ENCODE measurements around the gene ZDHHC14. TPM values are rescaled to one million over a fixed set of nuclear protein-coding genes. Genes with fewer than 3 reads are reported as not detected.

The ZDHHC14 gene
- total and polyA plus RNA-seq, 2 of the 8 experiments (the other 6 are each of a cell fraction or from before 2014, with no cell fraction given), result 2.9 to 5.3 TPM

GRCh38 chr6:157534977-157535339, 154.0 kb downstream of the ZDHHC14 start:
- peak overlapping the region in 1 of 4 experiments; percentile 31; a peak in 2 of 7 replicates for H3K9ac ChIP-seq (replicated peaks in 1 of 4; ENCODE audit: extremely low read depth in 1 of 4, low read depth in 3 of 4, low read length in 3 of 4)
- H4K20me1 ChIP-seq (replicated peaks in 1 of 2; ENCODE audit: control insufficient read depth in 1 of 2, insufficient read depth in 2 of 2, low read length in 2 of 2), result no peaks in the 10 kb centered on the region
- H3K27ac ChIP-seq (ENCODE audit: low read depth, low read length), result no peak overlapping the region
- no peaks in the 10 kb centered on the region for H3K23me2 ChIP-seq (ENCODE audit: low read depth, low read length)
- H2BK5ac ChIP-seq (ENCODE audit: low read depth, low read length), result no peak overlapping the region
- H2BK120ac ChIP-seq (replicated peaks; ENCODE audit: low read depth, low read length), result peak overlapping the region; percentile 52
- H3K79me2 ChIP-seq (ENCODE audit: control insufficient read depth in 1 of 2, insufficient read depth in 2 of 2, low read length in 2 of 2), result no peaks in the 10 kb centered on the region
- H3K23ac ChIP-seq (ENCODE audit: insufficient read length), result no peak overlapping the region
- peak overlapping the region; percentile 34 to 50 for H3K4me2 ChIP-seq (ENCODE audit: insufficient read depth in 1 of 2, low read depth in 2 of 2, low read length in 2 of 2)
- no peak overlapping the region for H4K5ac ChIP-seq (ENCODE audit: insufficient read length, low read depth, low read length)
- H3K4me1 ChIP-seq (replicated peaks in 1 of 4; ENCODE audit: control insufficient read depth in 3 of 4, insufficient read depth in 4 of 4, low read length in 3 of 4), result peaks cover 11 to 31% (median 23%) of the 10 kb centered on the region in 4 experiments
- H3K56ac ChIP-seq (replicated peaks; ENCODE audit: insufficient read length, low read depth, low read length), result no peak overlapping the region
- FAIRE-seq (no peak), DNase-seq (ENCODE audit: low read depth in 1 of 2, low spot score in 2 of 2) (no peak)
- no peak for TF ChIP-seq GTF2F1 (IDR thresholded peaks at IDR 0.05; ENCODE audit: borderline replicate concordance, low read depth, low read length)
- peak; percentile 11 for TF ChIP-seq ASH2L (IDR thresholded peaks at IDR 0.05; ENCODE audit: low read length)
- no peak for TF ChIP-seq RNF2 (IDR thresholded peaks at IDR 0.05; ENCODE audit: borderline replicate concordance, low read depth, low read length, missing control alignments, poor library complexity, severe bottlenecking)
- no peaks in the 10 kb centered on the region for H3K36me3 ChIP-seq (ENCODE audit: control insufficient read depth in 2 of 4, insufficient read depth in 4 of 4, low read length in 3 of 4)
- H4K8ac ChIP-seq (ENCODE audit: extremely low read depth, insufficient read depth, low read length), result no peak overlapping the region
- 69% methylated on average over 3 of the region's 3 CpGs; no CpG with 5 or more reads in 1 of the 2 experiments for WGBS, 2 experiments (ENCODE audit: extremely low coverage in 1 of 2, insufficient coverage in 1 of 2, insufficient read length in 1 of 2, insufficient replicate concordance in 2 of 2, low coverage in 1 of 2, low lambda C conversion rate in 2 of 2, missing lambda C conversion rate in 1 of 2)
- POLR2A ChIA-PET (ENCODE audit: partially characterized antibody), result interaction anchor here (1.0 to 1.2 kb wide), 2 partner anchors 11 to 17 kb away, joined by 3 to 4 read pairs; no protein-coding TSS in a partner anchor
- H2BK20ac ChIP-seq (ENCODE audit: low read length), result peak overlapping the region; percentile 15; the same call in 1 of the 2 replicates
- no peak overlapping the region for H4K91ac ChIP-seq (replicated peaks; ENCODE audit: insufficient read length, low read length)
- no peak overlapping the region for H3K4me3 ChIP-seq (ENCODE audit: extremely low read depth in 1 of 4, insufficient read depth in 2 of 4, low read depth in 3 of 4, low read length in 4 of 4)
- no peak overlapping the region for H3K18ac ChIP-seq (ENCODE audit: extremely low read depth, low read length)
- no peaks in the 10 kb centered on the region for H3K79me1 ChIP-seq (ENCODE audit: low read depth, low read length)
- no peak overlapping the region for H3K14ac ChIP-seq (ENCODE audit: insufficient read length)
- CTCF ChIA-PET (ENCODE audit: partially characterized antibody), result interaction anchor here (0.6 to 1.9 kb wide), 9 partner anchors 9 to 200 kb away, joined by 3 to 4 read pairs (median 3); no protein-coding TSS in a partner anchor
- H2BK15ac ChIP-seq (ENCODE audit: low read length), result no peak overlapping the region
- peak overlapping the region; percentile 8; the same call in 1 of the 2 replicates for H2AFZ ChIP-seq (ENCODE audit: low read length)
- H2BK12ac ChIP-seq (ENCODE audit: low read depth, low read length), result peak overlapping the region; percentile 62; the same call in 1 of the 2 replicates
- no peak overlapping the region for H2AK5ac ChIP-seq (ENCODE audit: low read depth, low read length)
- H3K27me3 ChIP-seq (replicated peaks in 1 of 4; ENCODE audit: control insufficient read depth in 3 of 4, extremely low read depth in 1 of 4, insufficient read depth in 3 of 4, low read length in 3 of 4), result 0 out of 7 replicates have a peak, but pooled peaks cover 0 to 2% (median 0%) of the 10 kb centered on the region in 4 experiments
- H3K4ac ChIP-seq (replicated peaks; ENCODE audit: insufficient read length, low read depth, low read length), result no peak overlapping the region
- H3K9me3 ChIP-seq (ENCODE audit: insufficient read depth in 2 of 2, low read depth in 1 of 2, low read length in 1 of 2), result no peaks in the 10 kb centered on the region
